ENCODE results near the gene TTC5. TPM values are rescaled to one million over a fixed set of nuclear protein-coding genes. Genes with fewer than 3 reads are reported as not detected.

TTC5 gene
- total RNA-seq, 1 experiment from 2014 or later = 20.6 TPM

DNA sequence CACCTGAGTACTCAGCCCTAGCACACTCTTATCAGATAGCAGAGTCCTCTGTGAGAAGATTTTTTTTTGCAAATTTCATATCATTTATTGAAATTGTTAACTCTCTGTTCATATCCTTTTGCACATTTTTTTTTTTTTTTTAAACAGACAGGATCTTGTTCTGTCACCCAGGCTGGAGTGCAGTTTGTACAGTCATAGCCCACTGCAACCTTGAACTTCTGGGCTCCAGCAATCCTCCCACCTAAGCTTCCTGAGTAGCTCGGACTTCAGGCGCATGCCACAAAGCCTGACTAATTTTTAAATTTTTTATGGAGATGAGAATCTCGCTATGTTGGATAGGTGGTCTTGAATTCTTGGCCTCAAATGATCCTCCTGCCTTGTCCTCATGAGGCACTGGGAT is 42.0 kb upstream of the TTC5 start:
- H3K36me3 Mint-ChIP-seq (ENCODE audit: insufficient read depth in 1 of 3, low read depth in 3 of 3) = peaks cover 46 to 70% (median 68%) of the 10 kb centered on the region in 3 experiments
- no peak for DNase-seq

More for the DNA sequence above, 42.0 kb upstream of the TTC5 start:
- no peak overlapping the region for H2AK5ac ChIP-seq (ENCODE audit: insufficient read length, low read length)
- H3K9me3 Mint-ChIP-seq = no peaks in the 10 kb centered on the region
- no peaks in the 10 kb centered on the region for H3K4me1 ChIP-seq (ENCODE audit: insufficient read depth, low read length)
- no peak overlapping the region for H4K8ac ChIP-seq (replicated peaks; ENCODE audit: insufficient read length, low read depth, low read length)
- H3K27me3 Mint-ChIP-seq (ENCODE audit: low read depth) = peaks cover 2% of the 10 kb centered on the region; the same call in 1 of the 2 replicates
- H4K20me1 ChIP-seq (ENCODE audit: control insufficient read depth, insufficient read depth, insufficient read length) = no peaks in the 10 kb centered on the region
- H3K4me1 Mint-ChIP-seq = peaks cover 4 to 5% of the 10 kb centered on the region in 2 experiments; a peak in 3 of 4 replicates
- no peak overlapping the region for H3K14ac ChIP-seq (ENCODE audit: insufficient read depth, low read length)
- no peak overlapping the region for H3K27ac Mint-ChIP-seq
- H3K27me3 ChIP-seq (ENCODE audit: insufficient read depth, low read length) = no peaks in the 10 kb centered on the region
- H2BK20ac ChIP-seq (ENCODE audit: low read depth, low read length, poor library complexity, severe bottlenecking) = no peak overlapping the region
- H2BK120ac ChIP-seq (ENCODE audit: low read depth, low read length, poor library complexity, severe bottlenecking) = no peak overlapping the region
- no peak overlapping the region for H3K27ac ChIP-seq (ENCODE audit: insufficient read length, low read depth, low read length)
- no peak overlapping the region for H2BK12ac ChIP-seq (ENCODE audit: insufficient read length, low read depth, low read length)
- no peak overlapping the region for H3K9ac ChIP-seq (ENCODE audit: extremely low read depth, insufficient read length, low read length)
- H4K91ac ChIP-seq (ENCODE audit: insufficient read length, low read depth, low read length) = no peak overlapping the region
- H3K79me2 ChIP-seq (ENCODE audit: insufficient read depth, low read length) = no peaks in the 10 kb centered on the region
- no peak overlapping the region for H2BK5ac ChIP-seq (ENCODE audit: insufficient read length, low read length)
- H4K5ac ChIP-seq (ENCODE audit: insufficient read length, low read depth, low read length) = no peak overlapping the region
- no peak overlapping the region for H3K18ac ChIP-seq (ENCODE audit: insufficient read length, low read depth, low read length)
- H3K23me2 ChIP-seq (ENCODE audit: insufficient read length, low read depth, low read length, poor library complexity, severe bottlenecking) = no peaks in the 10 kb centered on the region
- TF ChIP-seq, protein P1, sequence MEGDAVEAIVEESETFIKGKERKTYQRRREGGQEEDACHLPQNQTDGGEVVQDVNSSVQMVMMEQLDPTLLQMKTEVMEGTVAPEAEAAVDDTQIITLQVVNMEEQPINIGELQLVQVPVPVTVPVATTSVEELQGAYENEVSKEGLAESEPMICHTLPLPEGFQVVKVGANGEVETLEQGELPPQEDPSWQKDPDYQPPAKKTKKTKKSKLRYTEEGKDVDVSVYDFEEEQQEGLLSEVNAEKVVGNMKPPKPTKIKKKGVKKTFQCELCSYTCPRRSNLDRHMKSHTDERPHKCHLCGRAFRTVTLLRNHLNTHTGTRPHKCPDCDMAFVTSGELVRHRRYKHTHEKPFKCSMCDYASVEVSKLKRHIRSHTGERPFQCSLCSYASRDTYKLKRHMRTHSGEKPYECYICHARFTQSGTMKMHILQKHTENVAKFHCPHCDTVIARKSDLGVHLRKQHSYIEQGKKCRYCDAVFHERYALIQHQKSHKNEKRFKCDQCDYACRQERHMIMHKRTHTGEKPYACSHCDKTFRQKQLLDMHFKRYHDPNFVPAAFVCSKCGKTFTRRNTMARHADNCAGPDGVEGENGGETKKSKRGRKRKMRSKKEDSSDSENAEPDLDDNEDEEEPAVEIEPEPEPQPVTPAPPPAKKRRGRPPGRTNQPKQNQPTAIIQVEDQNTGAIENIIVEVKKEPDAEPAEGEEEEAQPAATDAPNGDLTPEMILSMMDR (conservative IDR thresholded peaks at IDR 0.05) = no peak
- H2AFZ ChIP-seq (ENCODE audit: low read length) = no peak overlapping the region
- no peak overlapping the region for H3K23ac ChIP-seq (ENCODE audit: insufficient read length, low read depth, low read length)
- no peak overlapping the region for H2BK15ac ChIP-seq (ENCODE audit: low read depth, low read length)
- no peak overlapping the region for H3K56ac ChIP-seq (ENCODE audit: insufficient read length, low read depth, low read length)
- no peaks in the 10 kb centered on the region for H3K9me3 ChIP-seq (ENCODE audit: control insufficient read depth, low read depth, low read length)
- H3K4me3 Mint-ChIP-seq = no peak overlapping the region
- no peaks in the 10 kb centered on the region for H3K79me1 ChIP-seq (ENCODE audit: insufficient read depth, low read depth, low read length, poor library complexity, severe bottlenecking)
- H3K4ac ChIP-seq (ENCODE audit: low read depth, low read length) = no peak overlapping the region
- H3K4me2 ChIP-seq (ENCODE audit: insufficient read depth, insufficient read length, low read length) = no peak overlapping the region
- no peak overlapping the region for H3T11ph ChIP-seq (ENCODE audit: low read length)
- no CpG with 5 or more reads among the region's 3 CpGs for WGBS (ENCODE audit: extremely low coverage, insufficient read length, low lambda C conversion rate)

Data from H9 (cell line).